Islet of Langerhans (tissue), 1 donor: ENCODE data around the gene TANC1.
"Not testable (repeated sequence)": the region's sequence is repeated elsewhere in the genome, so short reads cannot be mapped to it uniquely, and the experiment has no call there.

Source experiments
- FAIRE-seq: peaks from one replicate; lab custom pipeline; 2011; peaks lifted over from hg19 to GRCh38; lab: Jason Lieb, UNC

The TANC1 gene

DNA sequence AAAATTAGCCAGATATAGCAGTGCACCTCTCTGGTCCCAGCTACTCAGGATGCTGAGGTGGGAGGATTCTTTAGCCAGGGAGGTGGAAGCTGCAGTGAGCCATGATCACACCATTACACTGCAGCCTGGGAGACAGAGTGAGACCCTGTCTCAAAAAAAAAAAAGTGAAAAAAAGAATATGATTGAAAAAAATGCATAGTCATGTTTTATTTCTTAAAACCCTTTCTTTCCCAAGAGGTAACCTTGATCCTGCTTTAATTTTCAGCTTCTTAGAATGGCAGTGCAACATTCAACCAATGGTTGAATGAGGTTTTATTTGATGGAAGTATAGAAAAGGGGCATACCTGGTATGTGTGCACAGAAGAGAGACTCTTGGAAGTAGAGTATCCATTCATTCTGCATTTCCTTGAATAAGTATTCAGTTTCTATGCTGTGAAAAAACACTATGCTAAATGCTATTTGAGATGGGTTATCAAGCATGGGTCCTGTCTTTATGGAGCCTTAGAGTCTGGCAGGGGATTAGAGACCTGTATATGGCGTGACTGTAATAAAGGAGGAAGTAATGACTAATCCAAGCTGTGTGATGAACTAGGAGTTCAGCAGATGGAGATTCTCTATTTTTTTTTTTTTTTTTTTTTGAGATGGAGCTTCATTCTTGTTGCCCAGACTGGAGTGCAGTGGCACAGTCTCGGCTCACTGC lies 171.8 kb downstream of the TANC1 start:
- FAIRE-seq, result no peak

DNA sequence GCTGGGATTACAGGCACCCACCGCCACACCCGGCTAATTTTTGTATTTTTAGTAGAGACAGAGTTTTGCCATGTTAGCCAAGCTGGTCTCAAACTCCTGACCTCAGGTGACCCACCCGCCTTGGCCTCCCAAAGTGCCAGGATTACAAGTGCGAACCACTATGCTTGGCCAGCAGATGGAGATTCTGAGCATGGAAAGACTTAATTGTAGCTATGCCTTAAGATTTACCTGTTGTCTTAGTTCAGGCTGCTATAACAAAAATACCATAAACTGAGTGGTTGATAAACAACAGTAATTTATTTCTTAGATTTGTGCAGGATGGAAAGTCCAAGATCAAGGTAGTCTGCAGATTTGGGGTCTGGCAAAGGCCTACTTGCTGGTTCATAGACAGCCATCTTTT lies 172.4 kb downstream of the TANC1 start:
- FAIRE-seq, result not testable (repeated sequence)

DNA sequence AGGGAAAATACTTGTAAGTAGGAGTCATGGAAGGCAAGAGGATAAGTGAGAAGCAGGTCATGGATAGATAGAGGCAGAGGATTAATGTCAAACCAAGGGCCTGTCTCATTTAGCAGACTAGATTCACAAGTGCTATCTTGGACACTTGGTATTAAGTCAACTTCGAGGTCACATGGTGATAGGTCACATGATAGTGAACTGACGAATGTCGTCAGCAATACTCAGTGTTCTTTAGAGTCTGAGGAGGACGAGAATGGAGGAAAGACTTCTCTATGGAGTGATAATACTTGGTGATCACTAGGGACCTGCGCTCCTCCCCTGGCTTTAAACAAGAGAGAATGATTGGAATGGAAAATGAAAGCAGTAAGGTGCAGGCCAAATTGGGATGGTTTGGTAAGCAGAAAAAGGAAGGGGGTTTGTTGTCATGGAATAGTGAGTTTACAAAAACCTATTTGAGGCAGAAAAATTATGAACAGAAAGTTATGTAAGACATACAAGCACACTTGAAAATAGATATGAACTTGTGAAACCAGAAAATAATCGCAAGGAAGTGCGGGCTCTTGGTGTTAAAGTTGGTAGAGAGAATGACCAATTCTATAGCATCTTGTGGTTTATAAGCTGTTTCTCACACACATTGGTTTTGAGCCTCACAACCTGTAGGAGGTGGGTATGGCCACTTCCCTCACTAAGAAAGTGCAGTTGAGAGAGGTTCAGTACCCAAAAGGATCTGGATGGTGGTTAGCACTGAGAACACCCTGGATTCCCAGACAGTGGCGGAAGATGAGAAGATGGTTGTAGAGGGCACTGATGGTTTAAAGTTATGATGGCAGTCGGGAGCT lies 176.6 kb downstream of the TANC1 start:
- FAIRE-seq, result no peak

DNA sequence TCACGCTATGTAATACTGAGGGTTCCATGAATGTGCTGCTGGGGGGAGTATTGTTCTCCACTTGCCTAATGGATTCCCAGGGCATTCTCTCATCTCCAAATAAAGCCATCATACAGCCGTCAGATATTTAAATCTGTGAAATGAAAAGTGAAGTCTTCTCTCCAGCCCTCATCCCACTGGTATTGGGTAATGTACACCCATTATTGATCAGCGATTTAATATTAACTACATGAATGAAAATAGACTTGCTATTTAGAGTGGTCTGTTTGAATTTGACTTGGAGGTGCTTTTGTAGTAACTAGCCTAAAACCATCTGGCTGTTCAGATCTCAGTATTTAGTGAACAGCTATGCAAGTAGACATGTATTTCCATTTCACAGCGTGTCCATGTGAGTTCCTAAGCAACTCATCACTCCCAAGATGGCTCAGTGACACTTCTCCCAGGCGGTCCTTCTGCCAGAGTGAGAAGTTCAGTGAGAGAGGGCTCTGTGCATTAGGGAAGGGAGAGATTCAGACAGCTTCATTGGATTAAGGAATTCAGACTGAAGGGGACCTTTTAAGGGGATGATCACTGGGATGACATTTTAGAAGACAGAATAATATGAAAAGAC lies 177.4 kb downstream of the TANC1 start:
- no peak for FAIRE-seq

DNA sequence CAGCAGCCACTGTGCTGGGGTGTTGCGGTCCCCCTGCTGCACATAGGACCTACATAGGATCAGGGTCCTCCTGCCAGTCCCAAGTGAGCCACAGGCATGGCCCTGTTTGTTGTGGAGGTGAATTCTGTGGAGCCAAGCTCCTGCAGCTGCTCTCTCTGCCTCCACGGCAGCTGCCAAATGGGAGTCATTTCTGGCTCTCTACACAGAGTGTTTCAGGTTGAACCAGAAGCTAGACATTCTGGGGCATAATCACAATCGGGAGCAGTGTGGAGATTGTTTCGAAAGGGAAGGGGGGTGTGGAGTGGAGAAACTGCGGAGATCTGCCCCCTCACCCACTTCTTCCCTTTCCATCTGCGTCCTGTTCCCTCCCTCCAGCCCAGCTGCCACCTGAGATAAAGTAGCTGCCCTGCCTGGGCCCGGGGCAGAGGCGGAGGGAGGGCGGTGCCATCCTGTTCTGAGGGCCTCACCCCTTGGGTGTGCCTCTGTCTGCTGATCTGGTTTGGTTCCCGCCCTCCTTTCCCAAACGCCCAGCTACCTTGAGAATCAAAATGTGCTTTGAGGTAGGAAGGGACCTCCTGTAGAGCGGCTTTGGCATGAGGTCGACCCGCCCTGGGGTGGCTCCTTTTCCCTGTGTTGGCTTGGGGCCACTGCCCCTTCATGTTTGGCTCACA lies 178.7 kb downstream of the TANC1 start:
- FAIRE-seq, result no peak

DNA sequence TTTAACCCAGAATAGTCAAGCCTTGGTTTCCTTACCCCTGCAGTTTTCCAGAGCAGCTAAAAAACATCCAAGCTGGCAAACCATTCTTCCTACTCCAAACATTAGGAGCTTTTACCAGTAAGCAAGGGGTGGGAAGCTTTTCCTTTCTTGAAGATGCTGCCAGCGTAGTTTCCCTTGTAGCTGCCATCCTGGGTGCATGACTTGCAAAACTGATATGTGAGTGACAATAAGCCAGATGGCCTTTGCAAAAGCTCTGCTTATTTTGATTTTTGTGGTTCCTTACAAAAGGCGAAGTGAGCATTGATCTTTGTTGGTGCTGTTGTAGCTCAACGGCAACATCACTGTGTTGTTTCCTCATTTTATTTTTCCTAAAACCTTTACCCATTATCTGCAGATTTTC lies 179.2 kb downstream of the TANC1 start:
- no peak for FAIRE-seq

DNA sequence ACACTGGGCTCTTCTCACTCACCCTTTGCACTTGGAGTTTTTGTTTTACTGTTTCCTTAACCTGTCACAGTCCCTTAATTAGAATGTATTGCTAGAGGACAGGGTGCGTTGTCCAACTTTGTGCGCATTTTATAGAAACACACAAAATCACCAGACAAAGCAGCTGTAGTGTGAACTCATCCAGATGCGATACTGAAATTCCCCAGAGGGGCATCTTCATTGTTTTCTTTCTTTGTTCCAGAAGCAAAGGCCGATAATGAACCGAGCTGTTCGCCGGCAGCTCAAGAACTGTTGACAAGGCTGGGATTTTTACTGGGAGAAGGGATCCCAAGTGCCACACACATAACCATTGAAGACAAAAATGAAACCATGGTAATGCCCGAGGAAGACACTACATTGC lies 180.5 kb downstream of the TANC1 start:
- no peak for FAIRE-seq

DNA sequence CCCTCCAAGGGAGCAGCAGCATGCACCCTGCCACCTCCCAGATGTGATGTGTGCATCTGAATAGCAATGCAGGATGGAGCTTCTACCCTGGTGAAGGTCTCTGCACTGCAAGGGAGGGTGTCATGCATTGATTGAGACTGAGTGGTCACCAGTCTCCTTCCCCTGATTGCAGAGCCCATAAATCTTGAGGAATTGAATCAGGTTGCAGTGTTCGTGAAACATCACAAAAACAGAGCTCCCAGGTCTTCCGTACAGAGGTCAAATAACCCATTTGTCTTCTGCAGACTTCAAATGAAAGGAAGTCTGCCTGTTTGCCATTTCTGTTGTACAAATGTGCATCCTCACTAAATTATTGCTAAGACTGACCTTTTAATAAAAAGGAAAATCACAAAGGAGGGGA lies 181.3 kb downstream of the TANC1 start:
- no peak for FAIRE-seq

DNA sequence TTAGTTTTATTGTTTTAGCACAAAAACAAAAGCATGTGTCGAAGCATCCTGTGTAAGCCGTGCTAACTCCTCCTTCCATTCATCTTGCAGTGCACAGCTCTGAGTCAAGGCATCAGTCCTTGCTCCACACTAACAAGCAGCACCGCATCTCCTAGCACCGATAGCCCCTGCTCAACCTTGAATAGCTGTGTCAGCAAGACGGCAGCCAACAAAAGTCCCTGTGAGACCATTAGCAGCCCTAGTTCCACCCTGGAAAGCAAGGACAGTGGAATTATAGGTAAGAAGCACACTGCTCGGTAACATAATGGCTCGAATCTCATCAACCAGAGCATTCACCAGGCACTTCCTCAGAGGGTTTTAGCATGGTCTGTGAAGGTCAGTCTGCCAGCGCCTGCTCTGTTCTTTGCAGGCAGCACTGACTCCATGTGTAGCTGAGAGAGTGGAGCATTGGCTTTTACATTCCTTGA lies 181.9 kb downstream of the TANC1 start:
- FAIRE-seq, result no peak

DNA sequence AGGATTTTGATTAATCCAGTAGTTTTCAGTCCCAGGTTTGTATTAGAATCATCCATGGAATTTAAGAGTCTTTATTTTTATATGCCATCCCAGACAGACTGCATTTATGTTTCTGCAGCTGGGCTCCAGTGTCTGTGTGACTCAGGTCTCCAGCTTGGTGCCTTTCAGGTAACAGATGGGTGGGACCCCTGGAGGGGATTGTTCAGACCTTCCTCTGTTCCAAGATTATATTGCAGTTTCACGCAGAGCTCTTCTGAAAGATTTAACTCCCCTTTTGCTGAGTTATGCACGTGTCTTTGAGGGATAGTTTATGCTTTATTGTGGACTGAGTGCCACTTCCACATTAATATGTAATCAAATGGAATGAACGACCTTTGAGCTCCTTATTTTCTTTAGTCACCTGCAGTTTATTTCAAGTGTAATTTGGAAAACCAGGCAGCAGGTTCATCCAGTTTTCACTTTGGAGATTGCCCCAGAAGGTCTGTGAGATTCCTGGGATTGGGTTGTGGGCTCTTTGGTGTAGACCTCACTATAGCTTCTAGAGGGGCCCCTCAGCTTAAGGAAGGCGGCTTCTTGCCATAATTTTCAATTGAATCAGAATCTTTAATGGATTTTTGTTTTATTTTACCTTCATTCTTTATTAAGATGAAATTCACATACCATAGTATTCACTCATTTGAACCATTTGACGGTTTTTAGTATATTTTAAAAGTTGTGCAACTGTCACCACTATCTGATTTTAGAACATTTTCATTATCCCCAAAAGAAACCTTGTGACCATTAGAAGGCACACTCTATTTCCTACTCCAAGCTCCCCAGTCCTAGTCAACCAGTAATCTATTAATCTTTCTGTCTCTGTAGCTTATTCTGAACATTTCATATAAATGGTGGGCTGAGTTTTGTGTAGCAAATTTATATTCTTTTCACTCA lies 183.0 kb downstream of the TANC1 start:
- FAIRE-seq, result no peak

DNA sequence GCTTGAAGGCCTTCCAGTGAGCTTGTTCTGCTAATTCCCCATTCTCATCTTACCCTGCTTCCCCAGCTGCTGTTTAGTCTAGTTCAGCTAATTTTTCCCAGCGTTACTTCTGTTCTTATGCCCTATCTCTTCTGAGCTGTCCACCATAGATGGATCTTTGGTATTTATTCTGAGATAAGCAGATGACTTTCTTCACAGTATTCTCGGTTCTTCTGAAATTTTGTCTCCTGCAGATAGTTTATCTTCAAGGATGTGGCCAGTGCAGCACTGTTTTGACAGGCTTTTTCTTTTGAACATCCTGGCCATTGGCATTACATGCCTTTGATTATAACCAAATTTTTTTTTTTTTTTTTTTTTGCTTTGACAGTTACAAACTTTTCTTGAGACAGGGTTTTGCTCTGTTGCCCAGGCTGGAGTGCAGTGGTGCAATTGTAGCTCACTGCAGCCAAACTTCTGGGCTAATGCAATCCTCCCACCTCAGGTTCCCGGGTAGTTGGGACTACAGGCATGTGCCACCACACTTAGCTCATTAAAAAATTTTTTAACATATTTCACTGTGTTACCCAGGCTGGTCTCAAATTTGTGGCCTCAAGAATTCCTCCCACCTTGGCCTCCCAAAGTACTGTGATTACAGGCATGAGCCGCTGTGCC lies 183.8 kb downstream of the TANC1 start:
- FAIRE-seq, result no peak

DNA sequence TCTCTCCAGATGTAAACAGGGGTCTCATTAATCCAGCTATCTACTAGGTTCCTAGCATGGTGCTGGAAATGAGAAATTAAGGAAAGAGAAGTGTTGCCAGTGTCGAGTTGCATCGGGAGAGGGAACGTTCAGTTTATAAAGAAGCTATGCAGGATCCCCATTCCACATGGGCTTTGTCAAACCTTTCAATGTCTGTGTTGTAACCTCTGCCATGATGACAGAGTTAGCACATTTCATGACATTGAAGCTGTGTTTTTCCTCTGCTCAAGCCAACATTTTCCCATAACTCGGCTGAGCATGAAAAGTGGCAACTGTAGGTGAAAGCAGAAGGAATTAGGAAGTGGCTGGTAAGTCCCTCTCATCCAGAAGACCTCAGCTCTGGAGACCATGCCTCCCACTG lies 184.6 kb downstream of the TANC1 start:
- FAIRE-seq, result no peak

DNA sequence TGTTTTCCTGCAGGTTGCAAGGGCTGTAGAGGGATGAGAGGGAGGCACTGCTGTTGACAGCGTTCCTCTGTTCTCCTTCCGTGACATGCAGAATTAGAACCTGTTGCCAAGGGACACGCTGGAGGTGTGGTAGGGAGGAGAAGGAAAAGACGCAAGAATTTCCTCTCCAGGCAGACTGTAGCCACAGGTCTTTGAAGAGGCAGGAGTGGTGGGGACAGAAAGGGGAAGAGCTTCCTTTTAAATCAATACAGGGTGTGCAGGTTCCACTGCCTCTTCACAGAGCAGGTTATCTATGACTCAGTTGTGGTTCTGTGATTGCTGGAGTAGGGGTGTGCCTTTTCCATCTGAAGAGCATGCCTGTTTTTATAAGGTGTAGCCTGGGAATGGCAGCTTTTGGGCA lies 185.0 kb downstream of the TANC1 start:
- no peak for FAIRE-seq

DNA sequence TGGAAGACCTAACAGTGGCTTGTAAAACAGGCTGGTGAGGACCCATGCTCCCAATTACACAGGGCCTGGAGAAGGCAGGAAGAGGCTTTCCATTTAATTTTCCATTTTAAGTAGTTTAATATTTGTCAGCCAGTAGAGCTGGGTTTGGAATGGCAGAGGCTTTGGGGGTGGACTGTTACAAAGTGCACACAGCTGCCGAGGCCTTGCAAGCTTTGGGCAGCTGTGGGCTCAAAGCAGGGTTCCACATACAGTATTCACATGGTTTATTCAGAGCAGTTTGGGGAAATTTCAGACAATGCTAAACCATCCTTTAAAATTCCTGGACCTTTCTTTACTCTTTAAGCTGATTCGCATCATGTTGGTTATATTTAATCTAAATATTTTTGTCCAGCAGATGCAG lies 185.5 kb downstream of the TANC1 start:
- FAIRE-seq, result no peak

DNA sequence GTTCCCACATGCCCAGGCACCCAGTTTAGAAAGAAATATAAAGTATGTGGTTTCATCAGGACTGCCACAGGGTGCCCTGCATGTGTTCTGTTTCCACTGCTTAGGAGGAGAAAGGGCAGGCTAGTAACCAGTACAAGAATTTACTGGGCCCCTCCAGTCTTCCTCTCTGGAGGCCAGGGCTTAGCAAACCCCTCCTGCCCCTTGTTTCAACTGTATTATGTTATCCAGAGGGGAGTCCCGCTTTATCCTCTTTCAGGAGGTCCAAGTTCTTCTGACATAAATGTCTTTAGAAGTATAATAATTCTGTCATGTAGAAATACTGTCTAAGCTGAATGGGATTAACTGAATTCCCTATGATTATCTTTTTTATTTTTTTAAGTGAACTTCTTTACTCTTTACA lies 185.9 kb downstream of the TANC1 start:
- no peak for FAIRE-seq

DNA sequence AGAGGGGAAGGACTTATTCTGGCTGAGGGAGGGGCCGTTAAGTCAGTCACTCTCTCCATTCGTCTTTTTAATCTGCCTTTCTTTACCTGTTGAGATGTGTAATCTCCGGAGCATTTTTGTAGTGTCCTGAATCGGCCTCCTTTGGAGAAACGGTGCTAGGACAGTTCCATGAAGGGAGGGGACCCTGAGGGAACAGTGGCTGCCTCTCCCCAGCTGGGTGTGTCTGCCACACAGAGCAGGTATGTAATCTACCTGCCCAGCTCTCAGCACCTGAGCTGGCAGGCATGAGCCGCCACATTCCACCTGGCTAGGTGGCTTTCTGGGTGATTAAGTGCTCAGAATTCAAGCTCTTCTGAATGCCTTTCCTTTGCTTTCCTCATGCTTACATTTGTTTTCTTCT lies 186.9 kb downstream of the TANC1 start:
- FAIRE-seq, result no peak

DNA sequence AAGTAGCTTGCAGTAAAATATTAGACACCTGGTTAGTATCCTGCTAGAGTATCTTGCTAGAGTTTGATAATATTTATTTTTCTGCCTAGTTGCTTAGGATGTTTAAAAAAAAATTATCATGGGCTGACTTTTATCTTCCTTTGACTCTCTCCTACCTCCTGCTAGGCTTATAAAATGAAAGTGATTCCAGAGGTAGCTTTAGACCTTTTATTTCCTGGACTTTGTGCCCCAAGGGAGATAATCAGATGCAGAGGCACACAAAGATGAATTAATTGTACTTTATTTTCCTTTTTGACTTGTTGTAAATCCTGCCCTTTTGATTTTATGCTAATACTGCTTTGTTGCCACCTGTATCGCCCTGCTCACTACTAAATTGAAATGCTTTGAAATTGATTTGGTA lies 187.4 kb downstream of the TANC1 start:
- peak; percentile 62 for FAIRE-seq

DNA sequence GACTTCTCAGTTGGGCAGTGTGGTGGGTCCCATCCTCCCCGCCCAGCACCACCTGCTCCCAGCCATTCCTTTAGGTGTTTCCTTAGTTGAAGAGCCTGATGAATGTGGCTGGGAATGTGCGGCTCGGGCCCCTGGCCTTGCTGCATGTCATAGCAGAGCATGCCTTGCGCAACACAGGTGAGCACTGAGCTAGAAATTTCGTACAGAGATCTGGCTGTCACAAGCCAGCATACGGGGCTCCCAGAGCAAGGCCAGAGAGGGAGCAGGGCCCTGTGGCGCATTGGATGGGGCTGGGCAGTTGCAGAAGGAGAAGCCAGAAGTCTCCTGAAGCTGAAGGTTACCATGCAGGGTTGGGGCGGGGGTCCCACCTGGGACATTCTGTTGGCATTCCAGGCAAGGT lies 188.4 kb downstream of the TANC1 start:
- FAIRE-seq, result no peak

DNA sequence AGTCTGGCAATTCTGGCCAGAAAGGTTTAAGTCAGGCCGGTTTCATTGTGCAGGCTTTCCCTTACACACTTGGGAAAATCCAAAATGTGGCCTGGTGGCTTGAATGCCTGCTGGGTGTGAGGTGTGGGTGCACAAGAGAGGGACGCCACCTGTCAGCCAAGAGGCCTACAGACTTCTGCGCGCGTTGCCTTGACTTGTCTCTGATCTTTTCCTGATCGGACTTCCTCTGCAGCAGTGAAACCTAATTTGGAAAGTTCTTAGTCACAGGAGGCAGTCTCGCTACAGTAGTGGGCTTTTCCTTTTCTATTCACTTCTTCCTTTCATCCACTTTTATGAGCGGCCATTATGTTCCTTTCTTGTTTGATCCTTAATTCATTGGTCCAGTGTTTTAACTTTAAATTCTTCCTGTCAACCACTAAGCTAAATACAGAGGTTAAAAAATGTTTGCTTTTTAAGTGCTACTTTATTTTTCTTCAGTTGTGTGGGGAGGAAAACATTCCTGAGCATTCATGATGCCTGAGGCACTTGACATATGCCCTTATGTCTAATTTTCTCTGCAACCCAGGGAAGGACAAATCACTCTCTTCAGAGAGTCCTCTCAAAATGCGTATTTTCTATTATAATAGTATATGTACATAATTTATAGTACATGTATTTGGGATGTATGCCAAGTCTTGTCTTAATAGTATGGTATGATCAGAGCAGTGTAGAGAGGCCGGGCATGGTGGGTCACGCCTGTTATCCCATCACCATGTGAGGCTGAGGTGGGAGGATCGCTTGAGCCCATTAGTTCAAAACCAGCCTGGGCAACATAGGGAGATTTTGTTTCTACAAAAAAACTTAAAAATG lies 189.1 kb downstream of the TANC1 start:
- FAIRE-seq, result no peak

DNA sequence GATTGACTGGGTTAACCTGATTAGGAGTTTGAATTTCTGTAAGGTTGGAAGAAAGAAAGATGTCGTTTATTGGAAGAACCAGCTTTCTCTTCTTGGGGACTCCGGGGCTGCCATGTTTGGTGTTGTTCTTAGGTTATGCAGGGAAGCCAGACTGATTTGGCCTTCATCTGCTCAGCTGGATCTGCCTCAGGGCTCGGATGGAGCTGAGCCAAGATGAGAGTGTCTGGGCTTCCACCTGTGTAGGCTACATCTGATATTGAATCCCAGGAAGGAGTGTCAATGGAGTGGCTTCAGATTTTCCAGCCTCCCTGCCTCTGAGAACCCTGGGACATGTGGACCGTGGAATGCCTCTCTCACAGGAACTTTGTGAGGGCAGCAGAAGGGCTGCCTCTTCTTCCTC lies 192.0 kb downstream of the TANC1 start:
- FAIRE-seq, result no peak
